GM21381 (cell line): ENCODE results near the gene CHTOP.
"Not testable (repeated sequence)": the region's sequence is repeated elsewhere in the genome, so short reads cannot be mapped to it uniquely, and the experiment has no call there.

Experiments
- ATAC-seq: cut with Tn5 transposase; IDR thresholded peaks from one replicate; pipeline ENCODE4 v1.9.1; 2021; ENCODE audit warnings: mild to moderate bottlenecking, moderate library complexity; ENCODE audit not compliant: unreplicated experiment

Gene CHTOP

DNA sequence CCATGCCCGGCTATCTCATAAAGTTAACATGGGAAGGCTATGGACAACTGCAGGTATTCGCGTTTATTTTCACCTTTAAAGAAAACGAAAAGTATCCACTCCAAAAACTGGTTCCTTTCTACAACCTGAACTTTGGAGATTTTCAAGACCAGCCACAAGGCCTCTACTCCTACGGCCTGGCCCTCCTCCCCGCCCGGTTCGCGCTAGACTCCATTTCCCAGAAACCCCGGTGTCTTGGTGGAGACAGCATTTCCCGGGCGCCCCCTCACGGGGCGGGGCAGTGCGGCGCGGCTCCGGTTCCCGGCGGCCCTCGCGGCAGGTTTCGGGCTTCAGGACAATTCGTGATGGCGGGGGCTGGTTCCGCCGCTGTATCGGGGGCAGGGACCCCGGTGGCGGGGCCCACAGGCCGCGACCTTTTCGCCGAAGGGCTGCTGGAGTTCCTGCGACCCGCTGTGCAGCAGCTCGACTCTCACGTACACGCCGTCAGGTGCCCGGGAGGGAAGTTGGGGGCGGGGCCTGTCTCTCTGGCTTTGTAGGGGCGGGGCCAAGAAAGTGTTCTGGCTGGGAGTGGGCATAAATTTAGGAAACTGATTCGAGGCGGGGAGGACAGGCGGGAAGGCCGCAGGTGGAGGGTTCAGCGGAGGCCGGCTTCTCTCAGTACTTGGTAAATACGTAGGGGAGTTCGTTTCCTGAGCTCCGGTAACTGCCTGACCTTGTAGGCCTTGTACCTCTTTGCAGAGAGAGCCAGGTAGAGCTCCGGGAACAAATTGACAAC lies 24.7 kb downstream of the CHTOP start, which contains the start of gene SNAPIN:
TSS of gene SNAPIN (plus strand) at position 304 of the 775 bp plus-strand sequence. CDS start at position 345, 41 bp downstream.
- peak; percentile 92 for ATAC-seq

DNA sequence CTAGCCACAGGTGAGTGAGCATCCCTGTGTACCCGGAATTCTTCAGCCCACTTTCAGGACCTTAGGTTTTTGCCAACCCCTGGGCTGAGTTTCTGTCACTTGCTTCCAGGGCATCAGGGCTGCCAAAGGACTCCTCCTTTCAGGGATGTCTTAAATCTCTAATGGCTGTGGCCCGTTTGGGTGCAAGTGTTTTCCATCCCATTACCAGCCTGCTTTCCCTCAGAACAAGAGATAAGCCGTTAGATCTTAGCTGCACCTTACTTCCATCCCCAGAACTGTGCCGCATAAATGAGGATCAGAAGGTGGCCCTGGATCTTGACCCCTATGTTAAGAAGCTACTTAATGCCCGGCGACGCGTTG lies 25.3 kb downstream of the CHTOP start:
- no peak for ATAC-seq

DNA sequence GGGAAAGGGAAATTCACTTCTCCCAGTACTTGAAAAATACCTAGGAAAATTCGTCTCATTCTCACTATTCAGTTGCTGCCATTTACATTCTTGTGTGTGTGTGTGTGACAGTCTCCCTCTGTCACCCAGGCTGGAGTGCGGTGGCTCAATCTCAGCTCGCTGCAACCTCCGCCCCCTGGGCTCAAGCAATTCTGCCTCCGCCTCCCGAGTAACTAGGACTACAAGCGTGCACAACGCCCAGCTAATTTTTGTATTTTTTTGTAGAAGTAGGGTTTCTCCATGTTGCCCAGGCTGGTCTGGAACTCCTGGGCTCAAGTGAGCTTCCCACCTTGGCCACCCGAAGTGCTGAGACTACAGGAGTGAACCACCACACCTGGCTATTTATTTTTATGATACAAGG lies 25.8 kb downstream of the CHTOP start:
- no peak for ATAC-seq

DNA sequence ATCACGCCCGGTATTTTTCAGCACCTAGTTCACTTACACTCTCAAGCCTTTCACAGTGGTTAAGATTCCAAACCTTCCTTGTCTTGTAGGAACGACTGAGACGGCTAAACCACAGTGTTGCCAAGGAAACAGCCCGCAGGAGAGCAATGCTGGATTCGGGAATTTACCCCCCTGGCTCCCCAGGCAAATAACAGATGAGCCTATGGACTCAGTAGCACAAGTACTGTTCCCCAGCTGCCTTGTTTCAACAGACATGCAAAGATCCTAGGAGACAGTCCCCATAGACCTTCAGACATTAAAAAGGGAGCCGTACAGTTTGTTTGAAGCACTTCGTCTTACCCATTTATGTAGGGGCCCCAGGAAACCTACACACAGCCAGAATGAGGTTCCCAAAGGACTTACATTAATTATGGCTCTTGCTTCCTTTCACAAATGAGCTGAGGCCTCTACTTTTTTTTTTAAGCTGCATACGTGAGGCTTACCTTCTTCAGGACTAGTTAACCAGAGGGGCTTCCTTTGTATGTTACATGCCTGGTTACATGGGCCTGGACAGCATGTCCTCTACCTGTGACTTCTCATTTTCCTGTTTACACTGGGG lies 27.3 kb downstream of the CHTOP start:
- no peak for ATAC-seq

DNA sequence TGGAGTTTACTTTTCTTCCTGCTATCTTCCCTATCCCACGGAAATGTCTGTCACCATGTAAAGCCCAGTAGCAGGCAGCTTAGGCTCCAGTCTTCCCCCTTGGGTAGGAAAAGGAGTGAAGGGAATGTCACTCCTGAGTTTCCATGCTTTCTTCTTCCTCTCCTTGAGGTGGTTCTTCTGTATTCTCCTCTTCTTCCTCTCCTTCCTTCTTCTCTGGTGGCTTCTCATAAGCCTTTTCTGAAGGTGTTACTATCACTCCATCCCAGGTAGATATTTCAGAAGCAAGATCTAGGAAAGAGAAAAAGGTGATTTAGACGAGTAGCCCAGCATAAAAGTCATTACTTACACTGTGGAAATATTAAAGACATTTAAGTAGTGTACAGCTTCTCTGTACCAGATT lies 28.4 kb downstream of the CHTOP start:
- no peak for ATAC-seq

DNA sequence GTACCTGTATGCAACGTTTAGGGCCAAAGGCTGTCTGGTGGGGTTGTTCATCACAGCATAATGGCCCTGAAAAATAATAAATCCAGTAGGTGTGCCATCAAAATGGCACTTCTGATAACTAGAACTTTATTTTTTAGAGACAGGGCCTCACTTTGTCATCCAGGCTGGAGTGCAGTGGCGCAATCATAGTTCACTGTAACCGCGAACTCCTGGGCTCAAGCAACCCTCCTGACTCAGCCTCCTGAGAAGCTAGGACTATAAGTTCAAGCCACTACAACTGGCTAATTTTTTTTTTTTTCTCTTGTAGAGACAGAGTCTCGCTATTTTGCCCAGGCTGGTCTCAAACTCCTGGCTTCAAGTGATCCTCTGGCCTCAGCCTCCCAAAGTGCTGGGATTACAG lies 29.3 kb downstream of the CHTOP start:
- ATAC-seq = no peak

DNA sequence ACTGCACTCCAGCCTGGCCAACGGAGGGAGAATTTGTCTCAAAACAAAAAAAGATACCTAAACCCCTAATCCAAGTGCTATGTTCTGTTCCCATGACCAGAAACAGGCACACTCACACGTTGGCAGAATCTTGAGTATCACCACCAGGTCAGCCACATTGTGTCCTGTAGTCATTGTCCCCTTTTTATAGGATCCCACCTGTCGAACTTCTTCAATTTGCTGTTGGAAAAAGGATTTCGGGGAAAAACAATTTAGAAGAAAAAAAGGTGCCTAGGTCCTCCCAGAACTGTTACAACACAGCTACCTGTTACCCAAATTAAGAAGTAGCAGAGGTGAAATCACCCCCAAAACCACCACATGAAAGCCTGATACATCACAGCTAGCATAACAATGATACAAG lies 33.6 kb downstream of the CHTOP start:
- ATAC-seq = no peak

DNA sequence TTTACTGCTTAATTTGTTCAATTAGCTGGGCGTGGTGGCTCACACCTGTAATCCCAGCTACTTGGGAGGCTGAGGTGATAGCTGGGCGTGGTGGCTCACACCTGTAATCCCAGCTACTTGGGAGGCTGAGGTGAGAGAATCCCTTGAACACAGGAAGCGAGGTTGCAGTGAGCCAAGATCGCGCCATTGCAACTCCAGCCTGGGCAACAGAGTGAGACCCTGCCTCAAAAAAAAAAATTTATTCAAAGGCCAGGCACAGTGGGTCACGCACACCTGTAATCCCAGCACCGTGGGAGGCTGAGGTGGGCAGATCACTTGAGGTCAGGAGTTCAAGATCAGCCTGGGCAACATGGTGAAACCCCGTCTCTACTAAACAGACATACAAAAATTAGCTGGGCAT lies 34.8 kb downstream of the CHTOP start:
- not testable (repeated sequence) for ATAC-seq

DNA sequence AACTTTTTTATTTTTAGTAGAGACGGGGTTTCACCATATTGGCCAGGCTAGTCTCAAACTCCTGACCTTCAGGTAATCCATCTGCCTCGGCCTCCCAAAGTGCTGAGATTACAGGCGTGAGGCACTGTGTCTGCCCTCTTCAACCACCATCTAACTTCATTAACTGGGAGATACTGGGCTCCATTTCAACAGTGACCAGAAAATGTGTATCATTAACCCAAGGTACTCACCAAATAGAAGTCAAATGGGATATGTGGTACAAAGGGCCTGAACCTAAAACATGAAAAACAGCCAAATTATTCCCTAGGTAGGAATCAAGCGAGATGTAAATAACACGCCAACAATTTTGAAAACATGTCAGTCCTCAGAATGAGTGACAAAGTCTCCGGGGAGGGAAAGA lies 35.7 kb downstream of the CHTOP start:
- no peak for ATAC-seq

DNA sequence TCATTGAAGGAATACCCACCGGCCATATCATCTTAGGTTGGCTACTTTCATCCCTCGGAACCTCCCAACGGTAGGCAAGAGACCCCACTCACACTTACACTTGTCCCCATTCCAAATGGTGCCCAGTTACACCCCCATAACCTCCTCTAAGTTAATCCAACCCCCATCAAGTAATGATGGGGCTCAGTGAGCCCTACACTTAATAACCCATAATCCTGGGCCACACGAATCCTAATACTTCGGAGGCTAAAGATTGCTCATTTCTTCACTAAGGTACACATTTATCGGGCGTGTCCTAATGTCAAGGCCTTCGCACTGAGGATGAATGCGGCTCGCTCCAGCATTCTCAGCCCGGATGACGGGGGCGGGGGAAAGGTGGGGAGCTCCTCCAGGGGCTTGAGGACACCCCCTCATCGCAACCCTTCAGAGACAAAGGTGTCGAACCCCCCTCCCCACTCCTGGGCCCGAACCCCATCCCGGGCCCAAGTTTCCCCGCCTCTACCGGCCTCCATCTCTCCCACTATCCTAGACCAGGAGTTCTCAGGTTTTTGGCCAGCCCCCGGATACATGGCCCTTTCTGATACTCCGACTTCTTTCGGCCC lies 36.5 kb downstream of the CHTOP start:
- ATAC-seq = no peak

DNA sequence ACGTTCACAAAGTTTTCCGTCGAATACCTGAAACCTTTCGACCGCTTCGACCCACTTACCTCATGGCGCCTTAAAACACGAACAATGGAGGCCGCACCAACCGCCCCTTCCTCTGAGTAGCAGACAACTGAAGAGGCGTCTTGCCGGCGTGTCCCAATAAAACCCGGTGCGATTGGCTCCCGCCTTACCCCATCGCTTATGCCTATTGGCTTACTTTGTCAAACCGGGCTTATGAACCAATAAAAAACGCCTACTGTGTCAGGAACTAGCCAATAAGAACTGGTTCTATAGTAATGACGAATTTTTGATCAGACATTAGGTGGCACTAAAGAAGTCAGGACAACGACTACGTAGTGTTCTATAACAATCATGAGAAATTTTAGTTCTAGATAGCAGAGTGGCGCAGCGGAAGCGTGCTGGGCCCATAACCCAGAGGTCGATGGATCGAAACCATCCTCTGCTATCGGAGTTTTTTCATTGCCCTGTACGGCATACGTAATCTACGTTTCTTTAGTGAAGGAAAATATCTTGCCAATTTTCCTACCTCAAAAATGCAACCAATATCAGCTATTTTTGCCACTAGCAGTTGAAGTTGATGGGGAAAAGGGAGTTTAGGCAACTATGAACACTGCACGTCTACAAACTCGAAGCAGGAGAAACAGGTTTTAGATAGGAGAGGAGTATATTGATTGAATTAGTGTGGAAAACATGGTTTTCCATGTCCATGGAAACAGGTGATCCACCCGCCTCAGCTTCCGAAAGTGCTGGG lies 37.2 kb downstream of the CHTOP start, which contains the start of gene ILF2:
TSS of gene ILF2 (minus strand) at position 135 of the 769 bp plus-strand sequence. CDS start at position 64, 71 bp downstream.
- ATAC-seq = peak; percentile 94

DNA sequence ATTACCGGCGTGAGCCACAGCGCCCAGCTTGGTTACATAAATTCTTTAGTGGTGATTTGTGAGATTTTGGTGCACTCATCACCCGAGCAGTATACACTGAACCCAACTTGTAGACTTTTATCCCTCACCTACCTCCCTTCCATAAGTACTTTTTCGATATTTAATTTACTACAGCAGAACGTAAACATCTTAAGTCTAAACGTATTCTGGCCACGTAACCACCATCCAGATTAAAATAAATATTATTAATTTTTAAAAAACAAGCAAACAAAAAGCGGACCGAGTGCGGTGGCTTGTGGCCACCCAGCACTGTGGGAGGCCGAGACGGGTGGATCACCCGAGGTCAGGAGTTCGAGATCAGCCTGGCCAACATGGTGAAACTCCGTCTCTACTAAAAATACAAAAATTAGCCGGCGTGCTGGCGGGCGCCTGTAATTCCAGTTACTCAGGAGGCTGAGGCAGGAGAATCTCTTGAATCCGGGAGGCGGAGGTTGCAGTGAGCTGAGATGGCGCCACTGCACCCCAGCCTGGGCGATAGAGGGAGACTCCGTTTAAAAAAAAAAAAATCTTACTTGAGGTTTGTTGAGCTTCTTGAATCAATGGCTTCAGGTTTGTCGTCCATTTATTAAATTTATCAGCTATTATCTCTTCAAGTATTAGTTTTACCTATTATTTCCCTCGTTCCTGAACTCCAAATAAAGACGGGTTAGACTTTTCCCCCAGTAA lies 37.9 kb downstream of the CHTOP start:
- ATAC-seq = peak; percentile 14

DNA sequence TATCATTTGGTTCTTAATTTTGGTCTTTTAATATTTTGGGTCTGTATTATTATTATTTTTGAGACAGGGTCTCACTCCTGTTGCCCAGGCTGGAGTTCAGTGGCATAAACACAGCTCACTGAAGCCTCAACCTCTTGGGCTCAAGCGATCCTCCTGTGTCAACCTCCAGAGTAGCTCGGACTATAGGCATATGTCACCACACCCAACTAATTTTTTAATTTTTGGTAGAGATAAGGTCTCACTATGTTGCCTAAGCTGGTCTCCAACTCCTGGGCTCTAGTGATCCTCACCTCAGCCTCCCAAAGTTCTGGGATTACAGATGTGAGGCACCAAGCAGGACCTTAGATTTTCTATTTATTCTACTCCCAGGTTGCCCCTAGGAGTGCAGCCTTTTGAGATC lies 39.6 kb downstream of the CHTOP start:
- ATAC-seq = no peak

DNA sequence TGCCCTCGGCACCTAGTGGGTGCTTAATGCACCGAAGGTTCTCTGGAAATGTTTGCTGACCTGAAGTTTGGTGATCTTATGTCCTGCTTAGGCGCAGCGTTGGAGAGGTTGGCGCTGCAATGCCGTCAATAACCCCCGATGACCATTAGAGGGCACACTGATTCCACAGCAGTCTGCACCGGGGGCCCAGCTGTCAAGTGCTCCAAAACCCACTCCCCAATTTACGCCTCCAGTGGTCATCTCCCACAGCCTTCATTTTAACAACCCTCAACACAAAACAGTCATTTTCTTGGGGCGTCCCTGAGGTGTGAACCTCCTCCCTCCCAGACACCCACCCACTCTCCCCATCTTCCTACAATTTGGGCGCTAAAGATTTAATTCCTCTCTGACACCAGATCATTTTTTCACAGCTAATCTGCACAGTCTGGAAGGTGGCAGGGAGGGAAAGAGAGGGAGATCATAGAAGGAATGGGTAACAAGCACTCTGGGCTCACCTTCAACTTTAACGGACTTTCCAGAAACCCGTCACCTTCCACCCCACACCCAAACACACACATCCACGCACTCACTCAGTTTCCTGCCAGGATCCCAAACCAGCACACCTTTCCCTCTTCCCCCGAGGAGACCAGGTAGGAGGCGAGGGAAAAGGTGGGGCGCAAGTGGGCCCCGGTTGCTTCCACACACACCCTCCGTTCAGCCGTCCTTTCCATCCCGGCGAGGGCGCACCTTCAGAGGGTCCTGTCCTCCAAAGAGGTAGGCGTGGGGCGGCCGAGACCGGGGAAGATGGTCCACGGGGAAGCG lies 44.1 kb downstream of the CHTOP start:
- no peak for ATAC-seq

DNA sequence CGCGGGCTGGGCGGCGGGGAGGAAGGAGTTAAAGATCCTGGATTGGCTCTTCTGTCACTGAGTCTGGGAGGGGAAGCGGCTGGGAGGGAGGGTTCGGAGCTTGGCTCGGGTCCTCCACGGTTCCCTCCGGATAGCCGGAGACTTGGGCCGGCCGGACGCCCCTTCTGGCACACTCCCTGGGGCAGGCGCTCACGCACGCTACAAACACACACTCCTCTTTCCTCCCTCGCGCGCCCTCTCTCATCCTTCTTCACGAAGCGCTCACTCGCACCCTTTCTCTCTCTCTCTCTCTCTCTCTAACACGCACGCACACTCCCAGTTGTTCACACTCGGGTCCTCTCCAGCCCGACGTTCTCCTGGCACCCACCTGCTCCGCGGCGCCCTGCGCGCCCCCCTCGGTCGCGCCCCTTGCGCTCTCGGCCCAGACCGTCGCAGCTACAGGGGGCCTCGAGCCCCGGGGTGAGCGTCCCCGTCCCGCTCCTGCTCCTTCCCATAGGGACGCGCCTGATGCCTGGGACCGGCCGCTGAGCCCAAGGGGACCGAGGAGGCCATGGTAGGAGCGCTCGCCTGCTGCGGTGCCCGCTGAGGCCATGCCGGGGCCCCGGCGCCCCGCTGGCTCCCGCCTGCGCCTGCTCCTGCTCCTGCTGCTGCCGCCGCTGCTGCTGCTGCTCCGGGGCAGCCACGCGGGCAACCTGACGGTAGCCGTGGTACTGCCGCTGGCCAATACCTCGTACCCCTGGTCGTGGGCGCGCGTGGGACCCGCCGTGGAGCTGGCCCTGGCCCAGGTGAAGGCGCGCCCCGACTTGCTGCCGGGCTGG lies 44.9 kb downstream of the CHTOP start, which contains the start of gene NPR1:
TSS of gene NPR1 (plus strand) at position 170 of the 818 bp plus-strand sequence. CDS start at position 591, 421 bp downstream.
- no peak for ATAC-seq

DNA sequence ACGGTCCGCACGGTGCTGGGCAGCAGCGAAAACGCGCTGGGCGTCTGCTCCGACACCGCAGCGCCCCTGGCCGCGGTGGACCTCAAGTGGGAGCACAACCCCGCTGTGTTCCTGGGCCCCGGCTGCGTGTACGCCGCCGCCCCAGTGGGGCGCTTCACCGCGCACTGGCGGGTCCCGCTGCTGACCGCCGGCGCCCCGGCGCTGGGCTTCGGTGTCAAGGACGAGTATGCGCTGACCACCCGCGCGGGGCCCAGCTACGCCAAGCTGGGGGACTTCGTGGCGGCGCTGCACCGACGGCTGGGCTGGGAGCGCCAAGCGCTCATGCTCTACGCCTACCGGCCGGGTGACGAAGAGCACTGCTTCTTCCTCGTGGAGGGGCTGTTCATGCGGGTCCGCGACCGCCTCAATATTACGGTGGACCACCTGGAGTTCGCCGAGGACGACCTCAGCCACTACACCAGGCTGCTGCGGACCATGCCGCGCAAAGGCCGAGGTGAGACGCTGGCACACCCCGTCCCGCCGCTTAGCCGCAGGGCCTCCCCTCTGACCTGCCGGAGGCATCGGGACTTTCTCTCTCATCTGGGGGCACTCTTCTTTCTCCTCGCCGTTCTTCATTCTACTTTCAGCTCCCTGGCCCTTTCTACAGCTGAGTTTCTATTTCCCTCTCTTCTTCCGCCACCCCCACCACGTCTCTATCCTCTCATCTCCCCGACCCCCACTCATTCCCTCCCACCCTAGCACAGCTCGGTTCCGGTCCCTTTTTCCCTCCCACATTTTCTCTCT lies 45.7 kb downstream of the CHTOP start:
- ATAC-seq = no peak

DNA sequence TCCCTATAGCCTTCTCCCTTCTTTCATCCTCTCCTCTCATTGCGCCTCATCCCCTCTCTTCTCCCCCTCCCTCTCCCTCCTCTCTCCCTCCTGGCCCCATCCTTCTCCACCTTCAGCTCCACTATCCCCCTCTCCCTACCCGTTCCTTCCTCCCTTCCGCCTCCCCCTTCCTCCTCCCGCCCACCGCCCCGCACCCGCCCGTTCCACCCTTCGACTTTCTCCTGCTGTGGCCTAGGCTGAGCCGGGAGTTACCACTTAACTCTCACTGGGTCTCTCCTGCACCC lies 46.2 kb downstream of the CHTOP start:
- ATAC-seq = no peak

DNA sequence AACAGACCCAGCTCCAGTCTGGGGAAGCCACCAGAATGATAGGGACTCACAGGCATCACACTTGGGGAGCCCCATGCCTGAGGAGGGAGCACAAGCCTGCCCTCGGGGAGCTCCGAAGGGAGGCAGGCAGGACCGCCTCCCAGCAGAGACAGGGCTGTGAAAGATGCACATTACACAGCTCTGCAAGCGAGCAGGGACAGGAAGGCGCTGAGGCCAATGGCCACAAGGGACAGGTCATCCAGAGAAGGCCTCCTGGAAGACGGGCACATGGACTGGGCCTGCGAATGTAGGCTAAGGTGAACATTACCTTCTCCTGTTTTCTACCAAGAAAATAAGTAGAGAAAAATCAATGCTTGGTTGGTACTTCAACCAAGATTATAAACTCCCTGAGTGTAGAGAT lies 48.9 kb downstream of the CHTOP start:
- ATAC-seq = no peak
